ENCODE results near the gene CLN5.

CLN5 gene

GRCh38 chr13:77016888-77017623 lies 25.2 kb downstream of the CLN5 start:
- no peak overlapping the region for H3K4me3 ChIP-seq (ENCODE audit: low read depth, low read length)
- TF ChIP-seq CTCF (IDR thresholded peaks at IDR 0.05; ENCODE audit: borderline replicate concordance, insufficient read depth, low read depth, low read length): no peak

- H3K4me3 ChIP-seq (ENCODE audit: low read depth, low read length): no peak overlapping the region
- TF ChIP-seq CTCF (IDR thresholded peaks at IDR 0.05; ENCODE audit: borderline replicate concordance, insufficient read depth, low read depth, low read length): no peak
Measured at GRCh38 chr13:77019756-77020155, 27.9 kb downstream of the CLN5 start.

GRCh38 chr13:77022341-77022740 lies 30.5 kb downstream of the CLN5 start:
- TF ChIP-seq CTCF (IDR thresholded peaks at IDR 0.05; ENCODE audit: borderline replicate concordance, insufficient read depth, low read depth, low read length): no peak
- H3K4me3 ChIP-seq (ENCODE audit: low read depth, low read length): no peak overlapping the region

GRCh38 chr13:77026255-77026860 lies 34.5 kb downstream of the CLN5 start:
- no peak for TF ChIP-seq CTCF (IDR thresholded peaks at IDR 0.05; ENCODE audit: borderline replicate concordance, insufficient read depth, low read depth, low read length)
- peak overlapping the region; percentile 69 for H3K4me3 ChIP-seq (ENCODE audit: low read depth, low read length)

GRCh38 chr13:77026861-77027621 lies 35.2 kb downstream of the CLN5 start, which contains the start of gene FBXL3:
TSS of gene FBXL3 (minus strand) at chr13:77027159. CDS start at chr13:77021860, 5,299 bp downstream.
- TF ChIP-seq CTCF (IDR thresholded peaks at IDR 0.05; ENCODE audit: borderline replicate concordance, insufficient read depth, low read depth, low read length): no peak
- H3K4me3 ChIP-seq (ENCODE audit: low read depth, low read length): peak within 1 kb of the TSS; percentile 73

GRCh38 chr13:77028202-77028601 lies 36.3 kb downstream of the CLN5 start:
- no peak for TF ChIP-seq CTCF (IDR thresholded peaks at IDR 0.05; ENCODE audit: borderline replicate concordance, insufficient read depth, low read depth, low read length)
- H3K4me3 ChIP-seq (ENCODE audit: low read depth, low read length): no peak overlapping the region

Measured in GM12875 (cell line).